Skeletal muscle tissue (tissue), 4 donors: ENCODE results near the gene DPH2. TPM values are rescaled to one million over a fixed set of nuclear protein-coding genes. Genes with fewer than 3 reads are reported as not detected.

ENCODE experiments used
- H3K27ac ChIP-seq: one replicate; pipeline ENCODE4 v1.7.0; 2013; ENCODE audit warnings: mild to moderate bottlenecking, low read depth, low read length, inconsistent platforms
- H3K27me3 ChIP-seq, 3 donors: one replicate each; pipeline ENCODE4 v1.7.0; 2013; ENCODE audit warnings: low read length in 3 of 3; ENCODE audit not compliant: control insufficient read depth in 3 of 3, insufficient read depth in 3 of 3
- H3K36me3 ChIP-seq, 3 donors: one replicate each; pipeline ENCODE4 v1.7.0; 2013; ENCODE audit warnings: low read length in 3 of 3; ENCODE audit not compliant: control insufficient read depth in 3 of 3, insufficient read depth in 3 of 3
- H3K4me1 ChIP-seq, 3 donors: one replicate each; pipeline ENCODE4 v1.7.0; 2013; ENCODE audit warnings: low read length in 3 of 3, mild to moderate bottlenecking in 3 of 3; ENCODE audit not compliant: control insufficient read depth in 3 of 3, insufficient read depth in 3 of 3
- H3K4me3 ChIP-seq, 3 donors: one replicate each; pipeline ENCODE4 v1.7.0; 2013; ENCODE audit warnings: low read length in 3 of 3
- H3K9ac ChIP-seq, 3 donors: one replicate each; pipeline ENCODE4 v1.7.0; 2013; ENCODE audit warnings: low read length in 3 of 3, mild to moderate bottlenecking in 3 of 3, moderate library complexity in 2 of 3, low read depth in 1 of 3
- H3K9me3 ChIP-seq, 3 donors: one replicate each; pipeline ENCODE4 v1.7.0; 2013; ENCODE audit warnings: low read length in 3 of 3; ENCODE audit not compliant: control insufficient read depth in 3 of 3
- total RNA-seq: library from RNA; depleted of rRNA; stranded (reverse); fragments of >200 nt; gene quantifications from one replicate; pipeline ENCODE4 v1.2.3, GENCODE V29; 2014
- donor health status: Osteomylitis.

DPH2 gene
- total RNA-seq = 9.9 TPM

DNA sequence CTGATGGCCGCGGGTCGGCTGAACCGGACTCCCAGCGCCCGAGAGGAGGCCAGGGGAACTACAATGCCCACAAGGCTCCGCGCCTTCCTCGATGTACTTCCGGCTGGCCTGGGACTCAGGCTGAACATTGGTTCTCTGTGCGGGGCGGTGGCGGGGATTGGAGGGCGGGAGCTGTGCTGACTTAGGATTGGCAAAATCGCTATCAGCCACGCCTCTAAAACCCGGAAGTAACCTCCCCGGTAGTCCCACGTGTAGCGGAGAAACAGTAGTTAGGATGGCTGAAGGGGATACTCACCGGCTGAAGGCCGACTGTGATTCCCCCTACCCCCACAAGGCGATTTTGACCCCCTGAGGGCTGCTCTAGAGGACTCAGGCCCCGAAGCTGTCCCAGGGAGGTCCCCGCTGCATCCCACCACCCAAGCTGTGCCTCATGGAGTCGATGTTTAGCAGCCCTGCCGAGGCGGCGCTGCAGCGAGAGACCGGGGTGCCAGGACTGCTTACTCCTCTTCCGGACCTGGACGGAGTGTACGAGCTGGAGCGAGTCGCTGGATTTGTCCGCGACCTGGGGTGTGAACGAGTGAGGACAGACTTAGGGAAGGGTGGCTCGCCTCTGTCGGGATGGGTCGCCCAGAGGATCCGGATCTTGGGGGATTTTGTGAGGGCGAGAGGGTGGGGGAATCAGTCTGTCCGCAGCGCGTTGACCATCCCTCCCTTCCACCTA, at the start of gene DPH2:
TSS of gene DPH2 (plus strand) at position 265 of the 721 bp plus-strand sequence. CDS start at position 431, 166 bp downstream.
- Histone ChIP-seq H3K9ac (peak within 1 kb of the TSS; percentile 81 to 91 (median 86)), H3K9me3 (no peaks in the 10 kb centered on the region), H3K4me1 (peaks cover 38 to 48% (median 48%) of the 10 kb centered on the region in 3 donors), H3K36me3 (peaks cover 33 to 47% (median 38%) of the 10 kb centered on the region in 3 donors), H3K27ac (peak within 1 kb of the TSS; percentile 54), H3K4me3 (peak within 1 kb of the TSS; percentile 95 to 98 (median 97)), H3K27me3 (no peaks in the 10 kb centered on the region)

DNA sequence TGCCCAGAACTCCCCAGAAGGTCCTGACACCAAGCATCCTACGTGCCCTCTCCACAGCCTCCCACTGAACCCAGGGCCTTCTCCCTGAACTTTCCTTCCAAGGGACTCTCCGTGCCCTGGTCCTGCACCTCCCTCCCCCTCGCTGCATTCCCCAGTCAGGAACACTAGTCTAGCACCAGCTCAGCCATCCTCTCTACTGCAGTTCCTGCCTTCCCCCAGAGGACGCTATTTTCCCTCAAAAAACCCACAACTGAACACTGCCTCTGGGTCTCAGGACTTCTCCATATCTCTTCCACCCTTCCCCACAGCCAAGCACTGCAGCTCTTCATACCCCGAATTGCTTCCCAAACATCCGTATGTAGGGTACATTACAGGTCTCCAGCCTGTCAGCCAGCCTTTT, 48.8 kb upstream of the DPH2 start:
- H3K9ac ChIP-seq = no peak overlapping the region

GRCh38 chr1:43924516-43924915, 45.3 kb upstream of the DPH2 start:
- H3K9ac ChIP-seq = no peak overlapping the region
- no peaks in the 10 kb centered on the region for H3K27me3 ChIP-seq
- peaks cover 14 to 25% (median 16%) of the 10 kb centered on the region in 3 donors for H3K36me3 ChIP-seq

More for the DNA sequence above, 48.8 kb upstream of the DPH2 start:
- H3K27ac ChIP-seq = no peak overlapping the region
- H3K4me3 ChIP-seq = no peak overlapping the region
- H3K27me3 ChIP-seq = no peaks in the 10 kb centered on the region
- peaks cover 14 to 20% (median 16%) of the 10 kb centered on the region in 3 donors for H3K36me3 ChIP-seq
- H3K4me1 ChIP-seq = no peaks in the 10 kb centered on the region
- H3K9me3 ChIP-seq = no peaks in the 10 kb centered on the region

GRCh38 chr1:43925846-43926245, 44.0 kb upstream of the DPH2 start:
- H3K4me1 ChIP-seq = no peaks in the 10 kb centered on the region
- H3K9ac ChIP-seq = no peak overlapping the region
- no peaks in the 10 kb centered on the region for H3K9me3 ChIP-seq
- no peaks in the 10 kb centered on the region for H3K27me3 ChIP-seq
- no peak overlapping the region for H3K27ac ChIP-seq
- H3K4me3 ChIP-seq = no peak overlapping the region
- H3K36me3 ChIP-seq = peaks cover 18 to 31% (median 19%) of the 10 kb centered on the region in 3 donors

More at GRCh38 chr1:43924516-43924915, 45.3 kb upstream of the DPH2 start:
- Histone ChIP-seq H3K4me1 (no peaks in the 10 kb centered on the region), H3K27ac (no peak overlapping the region), H3K4me3 (no peak overlapping the region), H3K9me3 (no peaks in the 10 kb centered on the region)

- no peak overlapping the region for H3K27ac ChIP-seq
Measured at GRCh38 chr1:43930168-43930948, 39.5 kb upstream of the DPH2 start.

GRCh38 chr1:43930949-43931275, 38.9 kb upstream of the DPH2 start:
- Histone ChIP-seq H3K9ac (no peak overlapping the region), H3K9me3 (no peaks in the 10 kb centered on the region), H3K4me3 (no peak overlapping the region), H3K27me3 (peaks cover 0 to 8% (median 7%) of the 10 kb centered on the region in 3 donors), H3K27ac (no peak overlapping the region), H3K4me1 (peaks cover 16 to 30% (median 30%) of the 10 kb centered on the region in 3 donors), H3K36me3 (peaks cover 3 to 15% (median 5%) of the 10 kb centered on the region in 3 donors)

More at GRCh38 chr1:43930168-43930948, 39.5 kb upstream of the DPH2 start:
- Histone ChIP-seq H3K36me3 (peaks cover 8 to 20% (median 11%) of the 10 kb centered on the region in 3 donors), H3K27me3 (peaks cover 0 to 3% (median 1%) of the 10 kb centered on the region in 3 donors), H3K4me1 (peaks cover 16 to 25% (median 24%) of the 10 kb centered on the region in 3 donors), H3K9me3 (no peaks in the 10 kb centered on the region), H3K9ac (no peak overlapping the region), H3K4me3 (no peak overlapping the region)

DNA sequence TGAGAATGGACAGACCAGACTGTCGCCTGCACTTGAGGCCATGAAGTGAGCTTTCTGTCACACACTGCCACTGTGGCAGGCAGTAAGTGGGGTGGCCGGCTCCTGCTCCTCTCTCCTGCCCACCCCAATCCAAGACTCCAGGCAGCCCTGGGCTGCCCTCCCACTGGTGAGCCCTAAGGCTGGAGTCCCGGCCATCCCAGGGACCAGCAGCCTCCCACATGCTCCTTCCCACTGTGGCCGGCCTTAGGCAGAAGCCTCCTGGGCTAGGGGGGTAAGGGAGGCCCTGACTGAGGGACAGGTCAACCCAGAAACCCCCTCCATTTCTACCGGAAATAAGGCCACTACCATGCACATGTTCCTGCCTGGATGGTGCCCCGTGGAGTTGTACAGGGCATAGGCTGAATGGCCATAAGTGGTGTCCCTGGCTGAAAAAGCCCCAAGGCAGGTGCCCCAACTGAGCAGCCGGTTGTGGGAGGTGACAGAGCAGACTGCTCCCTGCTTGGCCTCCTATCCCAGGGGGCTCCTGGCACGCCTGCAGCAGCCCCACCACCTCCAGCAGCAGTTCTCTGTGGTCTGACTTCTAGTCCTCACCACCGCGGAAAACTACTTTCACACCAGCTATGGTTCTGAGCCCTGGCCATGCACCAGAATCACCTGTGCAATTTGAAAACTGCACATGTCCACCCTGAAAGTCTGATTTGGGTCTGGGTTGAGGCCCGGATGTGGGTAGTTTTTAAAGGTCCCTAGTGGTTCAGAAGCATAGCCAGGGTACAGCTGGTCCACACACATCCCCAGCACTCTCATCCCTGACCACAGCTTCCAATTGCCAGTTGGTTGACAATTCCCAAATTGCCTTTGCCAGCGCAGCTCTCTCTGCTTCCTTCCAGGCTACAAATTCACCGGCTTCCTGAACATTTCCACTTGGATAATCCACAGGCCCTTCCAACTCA, 37.8 kb upstream of the DPH2 start:
- Histone ChIP-seq H3K9me3 (no peaks in the 10 kb centered on the region), H3K27ac (no peak overlapping the region), H3K4me1 (peaks cover 16 to 36% (median 33%) of the 10 kb centered on the region in 3 donors), H3K36me3 (peaks cover 3 to 10% (median 5%) of the 10 kb centered on the region in 3 donors), H3K9ac (no peak overlapping the region), H3K27me3 (peaks cover 0 to 9% (median 7%) of the 10 kb centered on the region in 3 donors), H3K4me3 (no peak overlapping the region)

GRCh38 chr1:43932786-43933385, 36.9 kb upstream of the DPH2 start:
- no peaks in the 10 kb centered on the region for H3K9me3 ChIP-seq
- peak overlapping the region in 2 of 3 donors; percentile 20 to 66 for H3K9ac ChIP-seq
- peak overlapping the region; percentile 15 to 58 (median 30) for H3K4me3 ChIP-seq
- H3K4me1 ChIP-seq = peaks cover 16 to 36% (median 33%) of the 10 kb centered on the region in 3 donors
- H3K27ac ChIP-seq = no peak overlapping the region
- peaks cover 3 to 10% (median 5%) of the 10 kb centered on the region in 3 donors for H3K36me3 ChIP-seq
- H3K27me3 ChIP-seq = peaks cover 0 to 9% (median 7%) of the 10 kb centered on the region in 3 donors
